Activated CD4-positive, alpha-beta T cell treated with anti-CD3 and anti-CD28 coated beads, Interleukin-2, amount 50 U/mL, for 1 hour (primary cell): ENCODE data around the gene GLG1.
"Not testable (repeated sequence)": the region's sequence is repeated elsewhere in the genome, so short reads cannot be mapped to it uniquely, and the experiment has no call there.

Experiments
- DNase-seq: peaks from one replicate; pipeline ENCODE4 v3.0.0-alpha.2; 2020

GLG1 gene

DNA sequence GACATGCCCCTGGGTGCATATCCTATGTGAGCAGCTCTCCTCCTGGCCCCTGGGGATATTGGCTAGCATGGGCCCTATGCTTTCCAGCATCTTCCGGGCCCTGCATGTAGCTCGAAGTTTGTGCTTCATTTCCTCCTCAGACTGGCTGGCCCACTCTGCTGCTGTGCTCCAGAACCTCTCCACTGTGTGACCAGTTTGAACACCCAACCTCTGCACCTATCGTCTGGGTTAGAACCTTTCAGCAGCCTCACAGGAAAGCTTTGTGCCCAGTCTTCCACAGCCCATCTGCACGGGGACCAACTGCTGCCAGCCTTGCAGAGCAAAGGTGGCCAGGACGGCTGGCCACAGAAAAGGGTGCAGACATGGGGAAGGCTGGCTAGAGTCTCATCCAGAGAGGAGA, 175.4 kb downstream of the GLG1 start:
- DNase-seq, result no peak

DNA sequence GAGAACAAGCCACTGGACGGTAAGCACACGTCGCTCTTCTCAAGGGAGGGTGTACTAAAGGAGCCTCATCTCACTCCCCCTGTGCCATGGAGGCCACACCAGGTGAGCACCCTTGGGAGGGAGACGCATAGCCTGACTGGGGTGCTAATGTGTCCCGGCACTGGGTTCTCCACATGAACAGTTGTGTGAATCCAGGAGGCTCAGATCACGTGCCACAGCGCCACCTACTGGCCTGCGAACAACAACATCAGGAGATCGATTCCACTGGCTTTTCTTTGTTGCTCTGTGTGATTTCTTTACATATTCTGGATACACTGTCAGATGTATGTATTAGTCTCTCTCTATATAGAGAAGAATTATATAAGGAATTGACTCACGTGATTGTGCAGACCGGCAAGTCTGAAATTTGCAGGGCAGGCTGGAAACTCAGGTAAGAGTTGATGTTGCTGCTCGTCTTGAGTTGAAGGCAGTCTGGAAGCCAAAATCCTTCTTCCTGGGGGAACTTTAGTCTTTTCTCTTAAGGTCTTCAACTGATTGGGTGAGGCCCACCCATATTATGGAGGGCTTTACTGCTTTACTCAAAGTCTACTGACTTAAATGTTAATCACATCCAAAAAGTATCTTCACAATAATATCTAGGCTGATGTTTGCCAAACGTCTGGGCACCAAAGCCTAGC, 176.7 kb downstream of the GLG1 start:
- peak; percentile 47 for DNase-seq

DNA sequence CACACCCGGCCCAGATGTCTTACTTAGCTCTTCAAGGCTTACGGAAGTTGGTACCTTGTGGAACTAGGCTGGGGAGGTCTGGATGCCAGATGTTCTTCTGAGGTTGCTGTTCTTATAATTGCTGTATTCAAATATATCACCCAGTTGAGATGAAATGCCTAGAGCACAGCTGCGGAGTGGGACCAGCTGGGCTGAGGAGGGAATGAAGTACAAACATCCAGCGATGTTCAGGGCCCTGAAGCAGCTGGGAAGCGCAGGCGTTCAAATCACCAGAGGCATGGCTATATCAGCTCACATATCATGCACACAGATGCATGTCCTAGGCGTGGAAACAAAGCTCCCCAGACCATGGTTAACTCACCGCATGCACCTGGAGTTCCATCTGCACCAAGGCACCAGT, 178.4 kb downstream of the GLG1 start:
- not testable (repeated sequence) for DNase-seq

DNA sequence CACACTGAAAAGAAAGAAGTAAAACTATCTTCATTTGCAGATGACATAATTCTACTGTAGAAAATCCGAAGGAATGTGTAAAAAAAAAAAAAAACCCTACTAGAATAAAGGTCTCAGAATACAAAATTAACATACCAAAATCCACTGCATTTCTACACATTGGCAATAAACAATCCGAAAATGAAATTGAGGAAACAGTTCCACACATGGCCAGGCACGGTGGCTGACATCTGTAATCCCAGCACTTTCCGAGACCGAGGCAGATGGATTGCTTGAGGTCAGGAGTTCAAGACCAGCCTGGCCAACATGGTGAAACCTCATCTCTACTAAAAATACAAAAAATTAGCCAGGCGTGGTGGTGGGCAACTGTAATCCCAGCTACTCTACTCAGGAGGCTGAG, 181.2 kb downstream of the GLG1 start:
- not testable (repeated sequence) for DNase-seq

DNA sequence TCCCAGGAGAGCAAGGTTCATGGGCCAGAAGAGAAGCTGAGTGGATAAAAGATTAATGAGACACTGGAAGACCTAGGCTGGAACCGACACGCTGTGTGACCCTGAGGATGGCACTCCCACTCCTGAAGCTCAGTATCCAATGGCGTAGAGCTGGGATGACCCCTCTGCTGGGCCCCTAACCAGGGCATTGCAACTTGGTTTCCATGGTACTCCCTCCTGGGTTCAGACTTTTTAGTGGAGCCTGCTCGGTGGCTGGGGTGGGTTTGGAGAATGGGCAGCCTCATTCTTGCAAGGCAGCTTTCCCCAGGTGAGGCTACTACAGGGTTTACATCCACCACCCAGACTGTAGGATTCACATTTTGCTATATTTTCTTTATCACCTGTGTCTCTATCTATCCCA, 183.2 kb downstream of the GLG1 start:
- DNase-seq, result not testable (repeated sequence)

DNA sequence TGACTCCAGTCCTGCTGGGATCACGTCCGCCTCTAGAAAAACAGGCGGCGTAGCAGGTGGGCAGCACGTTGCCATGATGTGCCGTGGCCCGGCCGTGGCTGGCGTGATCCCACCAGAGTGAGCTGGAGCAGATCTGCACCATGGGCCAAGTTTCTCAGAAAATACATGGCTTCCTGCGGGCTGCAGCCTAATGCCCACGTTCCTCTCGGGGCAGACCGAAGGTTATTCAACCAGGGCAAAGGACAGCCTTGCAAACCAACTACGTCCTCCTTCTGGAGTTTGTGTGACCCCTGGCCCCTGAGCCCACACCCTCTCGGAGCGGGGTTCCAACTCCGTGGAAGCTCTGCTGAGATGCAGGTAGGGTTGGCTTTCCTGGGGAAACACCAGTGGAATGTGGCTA, 184.8 kb downstream of the GLG1 start:
- not testable (repeated sequence) for DNase-seq

DNA sequence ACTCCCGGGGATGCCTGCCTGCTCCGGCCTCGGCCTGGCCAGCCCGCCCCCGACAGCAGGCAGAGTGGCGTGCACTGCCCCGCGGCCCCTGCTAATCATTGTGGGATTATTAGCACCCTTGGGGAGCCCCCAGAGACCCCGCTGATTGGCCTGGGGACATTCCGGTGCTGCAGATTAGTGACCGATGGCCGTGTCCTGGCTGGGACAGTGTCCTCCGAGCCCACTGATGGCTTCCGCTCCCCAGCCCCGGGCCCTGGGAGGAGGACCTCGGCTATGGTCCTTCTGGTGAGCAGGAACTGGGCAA, 185.5 kb downstream of the GLG1 start:
- DNase-seq, result not testable (repeated sequence)

DNA sequence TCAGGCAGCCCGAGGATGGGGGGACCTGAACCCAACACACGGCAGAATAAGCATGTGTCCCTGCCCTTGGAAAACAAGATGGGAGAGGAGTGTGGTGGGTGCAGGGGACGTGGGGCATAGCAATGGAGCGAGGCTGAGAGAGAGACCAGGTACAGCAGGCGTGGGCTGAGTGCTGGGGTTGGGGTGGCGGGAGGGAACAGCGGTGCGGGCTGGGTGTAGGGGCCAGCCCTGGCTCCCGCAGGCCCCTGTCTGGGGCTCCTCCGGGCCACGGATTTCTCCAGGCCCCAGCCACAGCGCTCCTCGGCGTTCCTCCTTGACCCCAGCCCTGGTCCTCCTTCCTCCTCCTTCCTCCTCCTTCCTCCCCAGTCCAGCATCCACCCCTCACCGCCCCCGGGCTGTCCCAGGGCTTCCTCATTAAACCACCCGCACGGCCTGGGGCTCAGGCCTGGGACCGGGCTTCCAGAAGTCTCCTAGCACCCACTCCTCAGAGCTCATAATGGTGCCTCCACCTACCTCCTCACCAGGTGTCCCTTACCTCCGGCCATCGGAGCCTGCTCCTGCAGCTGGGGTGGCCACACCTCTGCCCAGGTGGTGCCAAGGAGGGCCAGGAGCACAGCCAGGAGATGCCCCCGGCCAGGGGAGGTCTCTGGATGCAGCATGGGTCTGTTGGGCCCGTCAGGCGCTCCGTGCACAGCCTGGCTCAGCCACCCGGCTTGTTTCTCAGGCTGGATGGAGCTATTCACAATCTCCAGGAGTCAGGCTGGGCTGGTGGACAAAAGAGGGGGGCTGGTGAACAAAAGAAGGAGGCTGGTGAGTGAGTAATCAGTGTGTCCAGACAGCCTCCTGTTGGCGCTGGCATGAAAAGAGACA, 186.1 kb downstream of the GLG1 start, which contains the start of gene CLEC18B:
TSS of gene CLEC18B (minus strand) at position 867 of the 870 bp plus-strand sequence. CDS start at position 659, 208 bp downstream.
- not testable (repeated sequence) for DNase-seq

DNA sequence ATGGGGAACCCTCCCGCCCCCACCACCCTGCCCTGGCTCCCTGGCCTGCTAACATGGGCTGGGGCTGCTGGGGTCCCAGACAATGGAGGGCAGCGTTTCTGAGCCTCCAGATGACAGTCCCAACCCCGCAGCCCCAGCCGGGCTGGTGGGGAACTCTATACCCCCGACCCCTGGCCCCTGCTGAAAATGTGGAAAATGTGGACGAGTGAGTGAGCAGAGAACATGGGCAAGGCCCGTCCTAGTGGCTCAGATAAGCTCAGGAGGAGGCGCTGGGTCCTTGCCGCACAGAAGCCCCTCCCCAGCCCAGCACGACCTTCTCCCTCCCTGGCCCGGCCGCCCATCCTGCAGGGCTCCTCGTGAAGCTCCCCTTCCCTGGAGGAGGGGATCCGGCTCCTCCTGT, 187.1 kb downstream of the GLG1 start:
- DNase-seq, result not testable (repeated sequence)

DNA sequence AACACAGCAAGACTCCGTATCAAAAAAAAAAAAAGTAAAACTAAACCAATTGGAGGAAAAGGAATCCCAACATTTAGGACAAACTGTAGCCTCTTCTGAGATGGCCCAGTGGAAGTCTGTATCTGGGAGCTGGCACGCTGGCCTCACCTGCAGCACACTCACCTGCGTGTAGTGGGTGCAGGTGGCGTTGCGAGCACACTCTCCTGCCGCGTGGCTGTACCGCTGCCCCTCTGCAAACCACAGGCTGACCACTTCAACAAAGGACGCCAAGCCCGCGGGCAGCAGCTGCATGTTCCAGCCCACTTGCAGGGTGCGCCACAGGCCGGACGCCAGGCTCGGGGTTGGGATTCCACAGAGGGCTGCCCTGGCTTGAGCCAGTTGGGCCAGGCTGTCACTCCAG, 189.0 kb downstream of the GLG1 start:
- not testable (repeated sequence) for DNase-seq

DNA sequence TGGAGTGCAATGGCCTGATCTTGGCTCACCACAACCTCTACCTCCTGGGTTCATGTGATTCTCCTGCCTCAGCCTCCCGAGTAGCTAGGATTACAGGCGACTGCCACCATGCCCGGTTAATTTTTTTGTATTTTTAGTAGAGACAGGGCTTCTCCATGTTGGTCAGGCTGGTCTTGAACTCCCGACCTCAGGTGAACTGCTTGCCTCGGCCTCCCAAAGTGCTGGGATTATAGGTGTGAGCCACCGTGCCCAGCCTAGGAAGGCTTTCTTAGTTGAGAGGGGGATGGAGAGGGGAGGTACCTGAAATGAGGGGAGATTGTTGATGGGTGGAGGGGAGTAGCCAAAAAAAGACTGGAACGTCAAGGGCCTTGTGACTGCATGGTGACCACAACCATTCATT, 193.0 kb downstream of the GLG1 start:
- not testable (repeated sequence) for DNase-seq

DNA sequence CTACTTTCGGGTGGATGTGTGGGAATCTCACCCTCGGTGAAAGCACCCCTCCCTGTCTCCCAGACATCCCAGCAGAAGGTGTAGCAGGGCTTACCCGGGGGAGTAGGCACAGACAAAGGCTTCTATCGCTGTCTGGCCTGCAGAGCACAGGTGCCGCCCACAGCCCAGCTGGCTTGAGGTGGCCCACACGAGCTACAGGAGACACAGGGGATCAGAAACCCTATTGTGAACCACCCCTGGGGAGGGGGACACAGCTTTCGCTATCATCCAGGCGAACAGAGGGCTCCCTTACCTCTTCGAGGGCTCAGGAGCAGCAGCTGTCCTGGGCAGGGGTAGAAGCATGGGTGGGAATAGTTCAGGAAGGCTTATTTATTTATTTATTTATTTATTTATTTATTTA, 193.4 kb downstream of the GLG1 start:
- not testable (repeated sequence) for DNase-seq

DNA sequence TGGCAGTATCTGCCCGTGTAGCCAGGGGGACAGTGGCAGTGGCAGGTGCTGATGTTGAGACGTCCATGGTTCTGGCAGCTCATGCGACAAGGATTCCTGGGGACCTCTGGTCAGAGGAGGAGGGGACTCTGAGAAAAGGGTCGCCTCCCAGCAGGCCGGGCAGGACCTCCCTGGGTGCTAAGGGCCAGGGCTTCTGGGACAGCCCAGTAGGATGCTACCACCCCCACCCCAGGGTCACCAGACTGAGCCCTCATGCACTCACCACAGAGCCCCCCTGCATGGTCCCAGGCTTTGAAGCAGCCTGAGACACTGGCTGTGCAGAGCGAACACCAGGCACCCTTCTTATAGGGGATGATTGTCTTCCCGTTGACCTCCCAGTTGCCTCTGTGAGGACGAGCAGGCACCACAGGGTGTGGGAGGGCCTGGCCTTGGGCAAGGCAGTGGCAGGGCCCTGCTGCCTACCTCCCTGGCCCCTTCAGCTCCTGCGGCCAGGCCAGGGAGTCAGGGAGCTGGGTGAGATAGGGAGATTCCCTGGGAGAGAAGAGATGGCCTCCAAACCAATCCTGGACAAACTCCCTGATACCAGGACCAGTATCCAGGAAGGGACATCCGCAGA, 194.0 kb downstream of the GLG1 start:
- not testable (repeated sequence) for DNase-seq

DNA sequence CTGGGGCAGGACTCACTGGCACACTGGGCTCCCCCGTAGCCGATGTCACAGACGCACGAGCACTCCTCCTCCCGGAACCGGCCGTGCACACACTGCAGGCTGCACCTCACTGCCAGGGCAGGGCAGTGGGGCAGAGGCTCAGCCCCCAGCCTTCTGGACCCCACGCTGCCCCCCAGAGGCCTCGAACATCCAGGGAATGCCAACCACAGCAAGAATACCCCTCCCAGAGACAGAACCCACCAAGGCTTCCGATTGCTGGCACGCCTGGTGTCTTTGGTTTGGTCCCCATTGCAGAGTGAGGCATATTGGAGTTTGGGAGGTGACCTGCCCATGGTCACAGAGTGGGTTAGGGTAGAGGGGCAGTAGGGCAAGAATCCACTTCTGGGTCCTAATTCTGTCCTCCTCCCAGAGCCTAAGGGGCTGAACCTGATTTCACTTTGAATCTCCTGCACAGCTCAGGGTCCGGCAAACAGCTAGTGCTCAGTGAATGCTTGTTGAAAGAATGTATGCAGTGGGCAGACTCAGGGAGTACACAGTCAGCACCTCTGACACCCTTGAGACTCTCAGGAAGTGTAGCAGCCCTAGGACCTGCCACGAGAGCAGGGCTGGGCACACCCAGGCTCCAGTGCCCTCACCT, 194.7 kb downstream of the GLG1 start:
- not testable (repeated sequence) for DNase-seq

DNA sequence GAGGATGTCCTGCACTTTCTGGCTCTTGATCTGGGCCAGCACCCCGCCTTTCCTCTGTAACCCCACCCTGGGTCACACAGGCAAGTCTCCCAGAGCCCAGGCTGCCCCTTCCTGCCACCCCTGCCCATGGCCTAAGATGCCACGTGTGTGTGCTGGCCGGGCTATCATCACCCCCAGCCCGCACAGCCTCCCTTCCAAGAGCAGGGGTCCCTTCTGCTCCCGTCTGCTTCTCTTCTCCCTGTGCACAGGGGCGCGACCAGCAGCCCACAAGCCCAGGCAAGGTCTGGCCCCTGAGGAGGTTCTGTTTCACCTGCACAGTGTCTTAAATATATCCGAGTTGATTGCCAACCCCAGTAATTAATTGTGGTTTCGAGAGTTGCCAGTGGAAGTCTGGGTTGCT, 195.9 kb downstream of the GLG1 start:
- not testable (repeated sequence) for DNase-seq

DNA sequence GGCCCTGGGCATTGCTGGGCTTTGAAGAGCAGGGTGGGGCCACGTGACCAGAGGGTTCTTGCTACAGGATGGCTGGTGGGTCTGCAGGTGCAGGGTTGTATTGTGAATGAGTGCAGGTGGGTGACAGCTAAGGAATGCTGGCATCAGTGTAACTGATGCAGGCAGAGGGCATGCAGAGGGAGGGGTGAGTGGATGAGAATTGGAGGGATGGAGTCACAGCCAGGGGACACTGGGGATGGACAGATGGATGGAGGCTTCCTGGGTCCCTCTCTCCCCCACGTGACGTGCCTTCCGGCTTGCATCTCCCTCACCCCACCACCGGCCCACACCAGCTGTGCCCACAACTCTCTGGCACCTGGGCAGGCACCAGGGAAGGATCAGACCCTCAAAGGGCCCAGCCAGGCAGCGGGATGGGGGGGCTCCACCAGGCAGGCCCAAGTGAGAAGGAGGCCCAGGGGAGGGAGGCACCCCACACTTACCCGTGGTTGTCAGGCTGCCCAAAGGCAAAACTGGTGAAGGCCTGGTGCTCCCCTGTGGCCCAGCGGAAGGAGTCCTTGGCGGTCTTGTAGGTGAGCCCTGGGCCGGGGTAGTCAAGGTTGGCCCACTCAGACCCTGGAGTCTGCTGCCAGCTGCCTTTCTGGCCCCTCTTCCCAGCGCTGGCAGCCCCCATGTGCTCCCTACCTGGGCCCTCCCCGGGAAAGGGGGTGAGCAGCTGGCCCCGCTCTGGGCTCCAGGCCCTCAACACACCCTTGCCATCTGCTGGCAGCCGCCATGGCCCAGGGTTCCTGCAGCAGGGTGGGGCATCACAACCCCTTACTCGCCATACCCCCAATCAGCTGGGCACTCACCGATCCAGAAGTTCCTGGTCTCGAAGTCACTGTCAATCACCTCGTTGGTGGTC, 196.6 kb downstream of the GLG1 start:
- DNase-seq, result not testable (repeated sequence)

DNA sequence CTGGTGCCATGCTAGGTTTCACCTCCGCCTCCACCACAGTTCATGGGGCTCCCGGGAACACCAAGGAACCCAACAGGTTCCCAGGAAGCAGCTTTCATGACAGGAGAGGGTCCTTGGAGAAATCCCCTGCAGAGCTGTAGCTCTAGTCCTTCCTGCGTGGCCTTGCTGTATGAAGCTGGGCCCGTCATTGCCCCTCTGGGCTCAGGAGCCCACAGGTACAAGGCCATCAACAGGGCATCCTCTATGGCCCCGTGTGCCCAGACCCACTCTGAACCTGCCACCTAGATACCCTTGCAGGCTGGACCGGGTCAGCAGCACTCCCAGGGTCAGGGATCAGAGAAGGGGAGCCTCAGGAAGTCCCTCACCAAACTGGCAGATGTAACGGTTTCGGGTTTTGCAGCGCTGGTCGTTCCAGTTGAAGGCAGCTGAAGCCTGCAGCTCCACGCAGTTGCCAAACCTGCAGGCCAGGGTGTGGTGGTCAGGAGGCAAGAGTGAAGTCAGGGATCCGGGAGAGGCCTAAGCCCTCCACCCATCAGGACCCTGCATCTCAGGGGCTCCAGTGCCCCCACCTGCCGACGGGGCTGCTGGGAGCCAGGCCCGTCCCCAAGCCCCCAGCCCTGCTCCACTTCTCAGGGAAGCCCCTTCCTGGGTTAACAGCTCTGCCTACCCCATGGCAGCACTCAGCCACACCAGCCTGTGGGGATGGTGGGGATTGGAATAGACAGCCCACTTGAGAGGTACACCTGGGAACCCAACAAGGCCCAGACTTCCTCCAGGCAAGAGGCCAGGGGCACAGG, 197.5 kb downstream of the GLG1 start:
- DNase-seq, result not testable (repeated sequence)

DNA sequence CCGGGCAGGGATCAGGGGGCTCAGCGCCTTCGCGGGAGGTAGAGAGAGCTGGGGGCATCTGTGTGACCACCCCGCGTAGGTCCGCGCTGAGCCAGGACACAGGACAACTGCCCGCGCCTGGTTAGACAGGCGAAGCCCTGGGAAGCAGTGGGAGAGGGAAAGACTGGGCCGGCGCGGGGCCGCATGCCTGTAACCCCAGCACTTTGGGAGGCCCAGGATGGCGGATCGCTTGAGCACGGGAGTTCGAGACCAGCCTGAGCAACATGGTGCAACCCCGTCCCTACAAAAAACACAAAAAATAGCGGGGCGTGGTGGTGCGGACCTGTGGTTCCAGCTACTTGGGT, 199.6 kb downstream of the GLG1 start:
- not testable (repeated sequence) for DNase-seq

DNA sequence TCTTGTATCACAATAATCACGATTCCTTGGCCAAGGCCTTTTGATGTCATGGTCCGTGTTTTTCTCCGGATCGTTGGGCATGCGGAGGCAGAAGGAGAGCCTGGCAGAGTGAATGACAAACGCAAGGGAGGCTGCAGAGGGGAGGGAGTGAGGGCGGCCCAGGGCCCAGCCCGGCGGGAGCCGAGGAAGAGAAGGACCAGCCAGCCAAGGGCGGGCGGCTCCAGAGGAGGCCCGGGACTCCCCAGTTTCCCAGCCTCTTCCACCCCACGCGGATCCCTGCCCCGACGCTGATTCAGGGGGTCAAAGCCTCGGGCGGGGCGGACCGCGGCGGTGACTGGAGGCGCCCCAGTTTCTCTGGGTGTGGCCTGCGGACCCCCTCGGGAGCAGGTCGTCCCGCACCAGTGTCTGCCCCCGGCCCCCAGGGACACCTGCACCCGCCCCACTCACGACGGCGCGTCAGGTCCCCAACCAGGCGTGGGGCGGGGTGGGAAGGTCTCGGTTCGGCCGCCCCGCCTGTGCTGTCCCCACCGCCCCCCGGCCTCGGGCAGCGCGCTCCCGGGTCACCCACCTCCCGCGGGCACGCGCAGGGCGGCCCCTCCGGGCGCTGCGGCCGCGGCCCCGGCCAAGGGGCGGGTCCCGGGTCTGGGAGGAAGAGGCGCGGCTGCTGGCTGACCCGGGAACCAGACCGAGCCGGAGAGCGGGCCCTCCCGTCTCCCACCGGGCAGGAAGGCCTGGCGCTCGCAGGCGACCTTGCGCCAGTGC, 200.1 kb downstream of the GLG1 start:
- not testable (repeated sequence) for DNase-seq

DNA sequence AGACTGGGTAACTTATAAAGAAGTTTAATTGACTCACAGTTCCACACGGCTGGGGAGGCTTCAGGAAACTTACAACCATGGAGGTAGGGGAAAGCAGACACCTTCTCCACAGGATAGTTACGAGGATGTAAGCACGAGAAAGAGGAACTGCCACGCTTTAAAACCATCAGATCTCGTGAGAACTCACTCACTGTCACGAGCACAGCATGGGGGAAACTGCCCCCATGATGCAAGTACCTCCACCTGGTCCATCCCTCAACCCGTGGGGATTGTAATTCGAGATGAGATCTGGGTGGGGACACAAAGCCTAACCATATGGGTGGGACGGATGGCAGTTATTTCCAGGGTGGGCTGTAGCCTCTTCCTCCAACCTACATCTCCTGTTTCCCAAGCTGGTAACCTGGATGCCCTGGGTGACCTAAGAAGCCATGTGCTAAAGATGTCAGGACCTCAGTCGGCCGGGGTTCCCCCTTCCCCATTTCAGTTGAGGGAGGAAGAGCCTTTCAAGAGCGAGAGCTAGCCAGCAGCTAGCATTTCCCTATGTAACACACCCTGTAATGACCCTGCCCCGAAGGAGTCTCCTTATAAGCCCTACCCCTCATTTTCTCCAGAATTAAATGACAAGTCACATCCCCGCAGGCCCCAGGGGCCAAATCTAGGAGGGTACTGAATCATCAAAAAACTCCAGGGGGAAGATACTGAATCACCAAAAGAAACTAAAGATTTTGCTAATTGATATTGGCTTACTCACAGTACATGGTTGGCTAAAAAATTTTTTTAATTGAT, 202.6 kb downstream of the GLG1 start:
- DNase-seq, result not testable (repeated sequence)
